Smooth muscle cell (in vitro differentiated cells): ENCODE measurements around the gene ZNF470. TPM values are rescaled to one million over a fixed set of nuclear protein-coding genes. Genes with fewer than 3 reads are reported as not detected.

Experiments
- DNase-seq: peaks from one replicate; lab custom pipeline; 2025; ENCODE audit not compliant: unreplicated experiment; lab: John Stamatoyannopoulos, UW
- H2AFZ ChIP-seq: fragments of 200-600 bp; sonication (generic); 2 replicates; pipeline ENCODE4 v1.6.0; 2016; ENCODE audit warnings: antibody characterized with exemption, low read depth, mild to moderate bottlenecking
- H3F3A ChIP-seq: fragments of 200-600 bp; sonication (generic); 2 replicates; pipeline ENCODE4 v1.6.0; 2017; ENCODE audit warnings: antibody characterized with exemption, low read depth
- H3K27ac ChIP-seq: fragments of 200-600 bp; sonication (generic); 2 replicates; pipeline ENCODE4 v1.5.1; 2016; ENCODE audit warnings: low read depth, mild to moderate bottlenecking
- H3K27me3 ChIP-seq: fragments of 200-600 bp; sonication (generic); 2 replicates; pipeline ENCODE4 v1.6.1; 2016; ENCODE audit warnings: low read depth, mild to moderate bottlenecking
- H3K36me3 ChIP-seq: fragments of 200-600 bp; sonication (generic); 2 replicates; pipeline ENCODE4 v1.5.1; 2016; ENCODE audit warnings: low read depth
- H3K4me1 ChIP-seq: fragments of 200-600 bp; sonication (generic); 2 replicates; pipeline ENCODE4 v1.5.1; 2016; ENCODE audit warnings: low read depth
- H3K4me2 ChIP-seq: fragments of 200-600 bp; sonication (generic); 2 replicates; pipeline ENCODE4 v1.6.0; 2016; ENCODE audit warnings: mild to moderate bottlenecking
- H3K4me3 ChIP-seq: fragments of 200-600 bp; sonication (generic); 2 replicates; pipeline ENCODE4 v1.5.1; 2016; ENCODE audit warnings: mild to moderate bottlenecking
- H3K79me2 ChIP-seq: fragments of 200-600 bp; sonication (generic); 2 replicates; pipeline ENCODE4 v1.6.0; 2016; ENCODE audit warnings: low read depth, mild to moderate bottlenecking
- H3K9ac ChIP-seq: fragments of 200-600 bp; sonication (generic); 2 replicates; pipeline ENCODE4 v1.6.0; 2016; ENCODE audit warnings: low read depth
- H3K9me3 ChIP-seq: fragments of 200-600 bp; sonication (generic); replicated peaks from 2 replicates; pipeline ENCODE4 v1.5.1; 2016; ENCODE audit warnings: low read depth
- H4K20me1 ChIP-seq: fragments of 200-600 bp; sonication (generic); 2 replicates; pipeline ENCODE4 v1.6.0; 2016; ENCODE audit warnings: low read depth
- WGBS: methylation state at CpG from one replicate; pipeline ENCODE4 v1.1.7; 2016; ENCODE audit warnings: low lambda C conversion rate; 5-methylcytosine and 5-hydroxymethylcytosine counted together
- polyA plus RNA-seq: library from polyadenylated mRNA; unstranded; fragments of >200 nt; fragmentation: Nextera tagmentation; extraction: Ambion mirVana; gene quantifications from 2 replicates; pipeline ENCODE4 v1.2.1, GENCODE V29; 2016
- total RNA-seq: library from RNA; depleted of rRNA; stranded (reverse); fragments of >200 nt; gene quantifications from 2 replicates; pipeline ENCODE4 v1.2.3, GENCODE V29; 2014
- TF ChIP-seq, protein P1 (sequence below): fragments of 200-600 bp; sonication (generic); IDR thresholded peaks from 2 replicates; pipeline ENCODE4 v1.5.1; 2017; ENCODE audit warnings: borderline replicate concordance, mild to moderate bottlenecking, antibody characterized with exemption; ENCODE audit not compliant: insufficient read depth, poor library complexity, severe bottlenecking

Gene ZNF470
- total and polyA plus RNA-seq, 2 experiments from 2014 or later: 1.4 to 2.5 TPM

DNA sequence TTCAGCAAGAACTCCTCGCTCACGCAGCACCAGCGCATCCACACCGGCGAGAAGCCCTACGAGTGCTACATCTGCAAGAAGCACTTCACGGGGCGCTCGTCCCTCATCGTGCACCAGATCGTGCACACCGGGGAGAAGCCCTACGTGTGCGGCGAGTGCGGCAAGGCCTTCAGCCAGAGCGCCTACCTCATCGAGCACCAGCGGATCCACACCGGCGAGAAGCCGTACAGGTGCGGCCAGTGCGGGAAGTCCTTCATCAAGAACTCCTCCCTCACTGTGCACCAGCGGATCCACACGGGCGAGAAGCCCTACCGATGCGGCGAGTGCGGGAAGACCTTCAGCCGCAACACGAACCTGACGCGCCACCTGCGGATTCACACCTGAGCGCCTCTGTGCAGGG, 55.1 kb downstream of the ZNF470 start:
- 98% methylated on average over 37 of the region's 37 CpGs for WGBS
- Histone ChIP-seq H3K79me2 (peaks cover 9% of the 10 kb centered on the region), H3K27me3 (no peaks in the 10 kb centered on the region)

GRCh38 chr19:56623006-56623405, 55.7 kb downstream of the ZNF470 start:
- H2AFZ ChIP-seq: no peak overlapping the region
- H3K27ac ChIP-seq: no peak overlapping the region
- H3K9me3 ChIP-seq: peaks cover 8% of the 10 kb centered on the region
- TF ChIP-seq, protein P1, sequence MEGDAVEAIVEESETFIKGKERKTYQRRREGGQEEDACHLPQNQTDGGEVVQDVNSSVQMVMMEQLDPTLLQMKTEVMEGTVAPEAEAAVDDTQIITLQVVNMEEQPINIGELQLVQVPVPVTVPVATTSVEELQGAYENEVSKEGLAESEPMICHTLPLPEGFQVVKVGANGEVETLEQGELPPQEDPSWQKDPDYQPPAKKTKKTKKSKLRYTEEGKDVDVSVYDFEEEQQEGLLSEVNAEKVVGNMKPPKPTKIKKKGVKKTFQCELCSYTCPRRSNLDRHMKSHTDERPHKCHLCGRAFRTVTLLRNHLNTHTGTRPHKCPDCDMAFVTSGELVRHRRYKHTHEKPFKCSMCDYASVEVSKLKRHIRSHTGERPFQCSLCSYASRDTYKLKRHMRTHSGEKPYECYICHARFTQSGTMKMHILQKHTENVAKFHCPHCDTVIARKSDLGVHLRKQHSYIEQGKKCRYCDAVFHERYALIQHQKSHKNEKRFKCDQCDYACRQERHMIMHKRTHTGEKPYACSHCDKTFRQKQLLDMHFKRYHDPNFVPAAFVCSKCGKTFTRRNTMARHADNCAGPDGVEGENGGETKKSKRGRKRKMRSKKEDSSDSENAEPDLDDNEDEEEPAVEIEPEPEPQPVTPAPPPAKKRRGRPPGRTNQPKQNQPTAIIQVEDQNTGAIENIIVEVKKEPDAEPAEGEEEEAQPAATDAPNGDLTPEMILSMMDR: no peak
- no peak for DNase-seq
- no peaks in the 10 kb centered on the region for H3F3A ChIP-seq
- no peaks in the 10 kb centered on the region for H3K27me3 ChIP-seq
- no peaks in the 10 kb centered on the region for H3K4me1 ChIP-seq
- H3K4me2 ChIP-seq: no peak overlapping the region
- peaks cover 5% of the 10 kb centered on the region for H3K79me2 ChIP-seq
- no peaks in the 10 kb centered on the region for H4K20me1 ChIP-seq
- H3K36me3 ChIP-seq: peaks cover 16% of the 10 kb centered on the region
- H3K4me3 ChIP-seq: no peak overlapping the region
- 98% methylated on average over 9 of the region's 9 CpGs for WGBS
- H3K9ac ChIP-seq: no peak overlapping the region

More for the DNA sequence above, 55.1 kb downstream of the ZNF470 start:
- Histone ChIP-seq H3K9ac (no peak overlapping the region), H3F3A (no peaks in the 10 kb centered on the region), H4K20me1 (no peaks in the 10 kb centered on the region), H2AFZ (no peak overlapping the region), H3K4me3 (no peak overlapping the region), H3K27ac (no peak overlapping the region), H3K4me2 (no peak overlapping the region), H3K4me1 (no peaks in the 10 kb centered on the region), H3K9me3 (peaks cover 8% of the 10 kb centered on the region), H3K36me3 (peaks cover 19% of the 10 kb centered on the region)
- TF ChIP-seq, protein P1: no peak
- no peak for DNase-seq

DNA sequence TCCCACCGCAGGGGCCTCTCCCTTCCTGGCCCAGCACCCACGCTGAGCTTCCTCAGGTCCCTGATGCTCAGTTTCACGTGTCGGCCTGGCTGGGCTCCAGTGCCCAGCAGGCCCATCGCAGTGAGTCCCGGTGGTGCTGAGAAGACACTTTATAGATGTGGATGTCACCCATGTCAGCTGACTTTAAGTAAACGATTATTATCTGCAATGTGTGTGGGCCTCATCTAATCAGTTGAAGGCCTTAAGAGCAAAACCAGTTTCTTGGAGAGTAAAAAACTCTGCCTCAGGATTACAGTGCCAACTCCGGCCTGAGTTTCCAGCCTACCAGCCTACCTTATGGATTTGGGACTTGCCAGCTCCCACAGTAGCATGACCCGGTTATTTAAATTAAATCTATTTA, 58.4 kb downstream of the ZNF470 start:
- H3K9me3 ChIP-seq: peaks cover 8% of the 10 kb centered on the region

DNA sequence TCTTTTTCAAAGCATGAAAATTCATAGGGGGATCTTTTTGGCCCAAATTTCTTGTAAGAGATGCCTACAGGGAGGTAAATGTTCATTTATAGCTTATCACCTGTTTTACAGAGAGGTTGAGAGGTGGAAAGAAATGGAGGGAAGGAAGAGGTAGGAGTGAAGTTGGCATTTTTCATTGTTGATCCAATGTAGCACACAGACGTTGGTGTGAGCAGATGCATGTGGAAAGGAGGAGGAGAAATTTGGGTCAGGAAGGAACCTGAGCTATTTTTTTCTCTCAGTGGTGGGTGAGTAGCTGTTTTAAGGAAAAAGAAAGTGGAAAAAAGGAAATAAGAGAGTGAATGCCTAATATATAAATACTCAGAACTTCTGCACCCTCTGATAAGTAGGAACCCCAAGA, 65.8 kb downstream of the ZNF470 start:
- Histone ChIP-seq H3F3A (no peaks in the 10 kb centered on the region), H2AFZ (no peak overlapping the region), H3K4me2 (no peak overlapping the region), H3K4me3 (no peak overlapping the region), H4K20me1 (no peaks in the 10 kb centered on the region), H3K9me3 (peaks cover 6% of the 10 kb centered on the region), H3K36me3 (no peaks in the 10 kb centered on the region), H3K9ac (no peak overlapping the region), H3K27me3 (no peaks in the 10 kb centered on the region), H3K27ac (no peak overlapping the region), H3K4me1 (no peaks in the 10 kb centered on the region), H3K79me2 (no peaks in the 10 kb centered on the region)
- WGBS: 37% methylated on average over 1 of the region's 1 CpG
- DNase-seq: no peak
- TF ChIP-seq, protein P1: no peak

More for the DNA sequence above, 58.4 kb downstream of the ZNF470 start:
- no peaks in the 10 kb centered on the region for H3K27me3 ChIP-seq
- no peak overlapping the region for H2AFZ ChIP-seq
- H3K79me2 ChIP-seq: no peaks in the 10 kb centered on the region
- H3F3A ChIP-seq: no peaks in the 10 kb centered on the region
- TF ChIP-seq, protein P1: no peak
- peaks cover 15% of the 10 kb centered on the region for H3K36me3 ChIP-seq
- no peak for DNase-seq
- 96% methylated on average over 9 of the region's 9 CpGs for WGBS
- no peak overlapping the region for H3K4me2 ChIP-seq
- no peak overlapping the region for H3K9ac ChIP-seq
- H4K20me1 ChIP-seq: no peaks in the 10 kb centered on the region
- H3K4me1 ChIP-seq: no peaks in the 10 kb centered on the region
- H3K27ac ChIP-seq: no peak overlapping the region
- no peak overlapping the region for H3K4me3 ChIP-seq
